ENCODE results near the gene CSGALNACT2.
"Not testable (repeated sequence)": the region's sequence is repeated elsewhere in the genome, so short reads cannot be mapped to it uniquely, and the experiment has no call there.

Gene CSGALNACT2

DNA sequence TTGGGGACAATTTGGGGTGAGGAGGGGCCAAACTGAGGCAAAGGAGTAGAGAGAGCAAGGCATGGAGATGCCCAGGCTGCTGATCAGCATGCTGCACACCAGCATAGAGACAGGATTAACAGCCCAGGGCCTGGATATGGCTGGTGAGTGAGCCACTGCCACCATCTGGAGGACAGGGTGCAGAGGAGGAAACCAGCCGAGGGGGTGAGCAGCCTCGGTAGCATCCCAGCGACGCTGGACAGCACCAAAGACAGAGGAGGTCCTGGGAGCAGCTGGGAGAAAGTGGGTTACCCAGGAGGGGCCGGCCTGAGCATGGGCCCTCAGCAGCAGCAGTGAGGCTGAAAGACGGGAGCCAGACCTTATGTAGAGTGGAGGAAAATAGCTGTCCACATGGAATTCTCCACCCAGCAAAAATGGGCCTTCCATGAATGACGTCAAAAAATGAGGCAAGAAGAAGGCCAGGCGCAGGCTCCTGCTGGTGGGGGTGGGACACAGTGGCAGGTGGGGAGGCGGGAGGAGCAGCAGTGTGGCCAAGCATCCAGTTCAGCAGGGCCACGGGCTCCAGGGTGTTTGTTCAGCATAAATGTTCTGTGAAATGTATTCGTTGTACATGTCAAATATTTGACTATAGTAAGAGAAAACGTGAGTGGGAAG is 44.7 kb upstream of the CSGALNACT2 start:
- DNase-seq (ENCODE audit: extremely low read depth, insufficient read length) = no peak
- Histone ChIP-seq H3K27me3 (replicated peaks; ENCODE audit: control insufficient read depth, insufficient read depth, low read length) (peaks cover 2% of the 10 kb centered on the region), H3K4me3 (replicated peaks; ENCODE audit: low read depth, low read length) (no peak overlapping the region), H3K36me3 (ENCODE audit: control insufficient read depth, insufficient read depth, low read length) (no peaks in the 10 kb centered on the region)
- TF ChIP-seq, protein P1, sequence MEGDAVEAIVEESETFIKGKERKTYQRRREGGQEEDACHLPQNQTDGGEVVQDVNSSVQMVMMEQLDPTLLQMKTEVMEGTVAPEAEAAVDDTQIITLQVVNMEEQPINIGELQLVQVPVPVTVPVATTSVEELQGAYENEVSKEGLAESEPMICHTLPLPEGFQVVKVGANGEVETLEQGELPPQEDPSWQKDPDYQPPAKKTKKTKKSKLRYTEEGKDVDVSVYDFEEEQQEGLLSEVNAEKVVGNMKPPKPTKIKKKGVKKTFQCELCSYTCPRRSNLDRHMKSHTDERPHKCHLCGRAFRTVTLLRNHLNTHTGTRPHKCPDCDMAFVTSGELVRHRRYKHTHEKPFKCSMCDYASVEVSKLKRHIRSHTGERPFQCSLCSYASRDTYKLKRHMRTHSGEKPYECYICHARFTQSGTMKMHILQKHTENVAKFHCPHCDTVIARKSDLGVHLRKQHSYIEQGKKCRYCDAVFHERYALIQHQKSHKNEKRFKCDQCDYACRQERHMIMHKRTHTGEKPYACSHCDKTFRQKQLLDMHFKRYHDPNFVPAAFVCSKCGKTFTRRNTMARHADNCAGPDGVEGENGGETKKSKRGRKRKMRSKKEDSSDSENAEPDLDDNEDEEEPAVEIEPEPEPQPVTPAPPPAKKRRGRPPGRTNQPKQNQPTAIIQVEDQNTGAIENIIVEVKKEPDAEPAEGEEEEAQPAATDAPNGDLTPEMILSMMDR (IDR thresholded peaks at IDR 0.05; ENCODE audit: insufficient read depth, low read length, poor library complexity, severe bottlenecking) = no peak

DNA sequence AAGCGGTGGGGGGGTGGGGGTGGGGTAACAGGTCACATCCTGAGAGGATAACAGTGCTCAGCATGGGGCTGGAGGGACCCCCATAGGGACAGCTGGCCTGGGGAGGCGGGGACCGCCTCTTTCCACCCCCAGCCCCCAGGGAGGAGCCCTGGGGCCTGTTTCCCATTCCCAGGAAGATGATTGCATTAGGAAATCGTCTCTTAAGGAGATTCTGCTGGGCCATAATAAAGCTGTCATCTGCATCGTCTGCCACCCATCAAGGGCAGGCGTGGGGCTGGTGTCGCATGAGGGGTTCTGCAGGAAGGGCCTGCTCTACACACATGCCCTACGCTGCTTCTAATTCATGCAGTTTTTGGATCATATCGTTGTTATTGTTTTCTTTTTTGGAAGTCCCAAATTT is 44.2 kb upstream of the CSGALNACT2 start:
- TF ChIP-seq, protein P1 (IDR thresholded peaks at IDR 0.05; ENCODE audit: insufficient read depth, low read length, poor library complexity, severe bottlenecking) = no peak
- H3K4me3 ChIP-seq (replicated peaks; ENCODE audit: low read depth, low read length) = no peak overlapping the region
- no peak for DNase-seq (ENCODE audit: extremely low read depth, insufficient read length)
- H3K27me3 ChIP-seq (replicated peaks; ENCODE audit: control insufficient read depth, insufficient read depth, low read length) = peaks cover 2% of the 10 kb centered on the region
- no peaks in the 10 kb centered on the region for H3K36me3 ChIP-seq (ENCODE audit: control insufficient read depth, insufficient read depth, low read length)

DNA sequence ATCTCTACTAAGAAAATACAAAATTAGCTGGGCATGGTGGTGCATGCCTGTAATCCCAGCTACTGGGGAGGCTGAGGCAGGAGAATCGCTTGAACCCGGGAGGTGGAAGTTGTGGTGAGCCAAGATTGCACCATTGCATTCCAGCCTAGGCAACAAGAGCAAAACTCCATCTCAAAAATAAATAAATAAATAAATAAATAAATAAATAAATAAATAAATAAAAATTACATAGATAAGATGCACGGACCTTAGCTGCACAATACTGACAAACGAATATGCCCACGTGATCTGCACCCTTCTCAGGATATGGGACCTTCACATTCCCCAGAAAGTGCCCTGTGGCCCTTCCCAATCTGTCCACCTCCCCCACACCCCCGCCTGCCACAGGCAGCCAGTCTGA is 38.9 kb upstream of the CSGALNACT2 start:
- not testable (repeated sequence) for DNase-seq (ENCODE audit: extremely low read depth, insufficient read length)

DNA sequence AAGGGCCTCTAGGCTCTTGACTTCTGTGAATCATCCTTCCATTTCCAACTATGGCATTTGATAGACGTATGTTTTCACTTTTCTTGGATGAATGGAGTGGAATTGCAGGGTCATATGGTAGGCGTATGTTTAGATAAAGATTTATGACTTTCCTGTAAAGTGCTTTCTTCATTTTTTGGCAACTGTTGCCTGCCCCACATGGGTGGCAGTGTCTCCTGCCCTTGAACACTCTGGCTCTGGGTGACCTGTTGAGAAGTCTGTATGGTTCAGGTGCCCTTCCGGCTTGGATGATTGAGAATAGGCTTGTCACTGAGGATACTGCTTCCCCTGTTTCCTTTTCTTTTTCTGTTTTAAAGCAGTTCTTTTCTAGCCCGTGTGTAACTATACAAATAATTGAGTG is 38.3 kb upstream of the CSGALNACT2 start:
- Histone ChIP-seq H3K4me3 (replicated peaks; ENCODE audit: low read depth, low read length) (no peak overlapping the region), H3K27me3 (replicated peaks; ENCODE audit: control insufficient read depth, insufficient read depth, low read length) (peaks cover 2% of the 10 kb centered on the region), H3K36me3 (ENCODE audit: control insufficient read depth, insufficient read depth, low read length) (no peaks in the 10 kb centered on the region)
- TF ChIP-seq, protein P1 (IDR thresholded peaks at IDR 0.05; ENCODE audit: insufficient read depth, low read length, poor library complexity, severe bottlenecking) = no peak
- no peak for DNase-seq (ENCODE audit: extremely low read depth, insufficient read length)

More for the DNA sequence above, 38.9 kb upstream of the CSGALNACT2 start:
- not testable (repeated sequence) for H3K27me3 ChIP-seq (replicated peaks; ENCODE audit: control insufficient read depth, insufficient read depth, low read length); H3K36me3 ChIP-seq (ENCODE audit: control insufficient read depth, insufficient read depth, low read length); H3K4me3 ChIP-seq (replicated peaks; ENCODE audit: low read depth, low read length)

DNA sequence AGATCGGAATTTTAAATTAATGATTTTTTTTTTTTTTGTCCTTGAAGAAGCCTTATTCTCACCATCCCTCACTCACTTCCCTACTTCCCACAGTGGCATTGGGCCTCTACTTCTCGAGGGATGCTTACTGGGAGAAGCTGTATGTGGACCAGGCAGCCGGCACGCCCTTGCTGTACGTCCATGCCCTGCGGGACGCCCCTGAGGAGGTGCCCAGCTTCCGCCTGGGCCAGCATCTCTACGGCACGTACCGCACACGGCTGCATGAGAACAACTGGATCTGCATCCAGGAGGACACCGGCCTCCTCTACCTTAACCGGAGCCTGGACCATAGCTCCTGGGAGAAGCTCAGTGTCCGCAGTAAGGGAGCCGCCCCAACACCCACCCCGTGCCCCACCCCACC is 37.9 kb upstream of the CSGALNACT2 start:
- TF ChIP-seq, protein P1 (IDR thresholded peaks at IDR 0.05; ENCODE audit: insufficient read depth, low read length, poor library complexity, severe bottlenecking) = no peak
- Histone ChIP-seq H3K36me3 (ENCODE audit: control insufficient read depth, insufficient read depth, low read length) (no peaks in the 10 kb centered on the region), H3K27me3 (replicated peaks; ENCODE audit: control insufficient read depth, insufficient read depth, low read length) (peaks cover 2% of the 10 kb centered on the region), H3K4me3 (replicated peaks; ENCODE audit: low read depth, low read length) (no peak overlapping the region)
- DNase-seq (ENCODE audit: extremely low read depth, insufficient read length) = no peak

DNA sequence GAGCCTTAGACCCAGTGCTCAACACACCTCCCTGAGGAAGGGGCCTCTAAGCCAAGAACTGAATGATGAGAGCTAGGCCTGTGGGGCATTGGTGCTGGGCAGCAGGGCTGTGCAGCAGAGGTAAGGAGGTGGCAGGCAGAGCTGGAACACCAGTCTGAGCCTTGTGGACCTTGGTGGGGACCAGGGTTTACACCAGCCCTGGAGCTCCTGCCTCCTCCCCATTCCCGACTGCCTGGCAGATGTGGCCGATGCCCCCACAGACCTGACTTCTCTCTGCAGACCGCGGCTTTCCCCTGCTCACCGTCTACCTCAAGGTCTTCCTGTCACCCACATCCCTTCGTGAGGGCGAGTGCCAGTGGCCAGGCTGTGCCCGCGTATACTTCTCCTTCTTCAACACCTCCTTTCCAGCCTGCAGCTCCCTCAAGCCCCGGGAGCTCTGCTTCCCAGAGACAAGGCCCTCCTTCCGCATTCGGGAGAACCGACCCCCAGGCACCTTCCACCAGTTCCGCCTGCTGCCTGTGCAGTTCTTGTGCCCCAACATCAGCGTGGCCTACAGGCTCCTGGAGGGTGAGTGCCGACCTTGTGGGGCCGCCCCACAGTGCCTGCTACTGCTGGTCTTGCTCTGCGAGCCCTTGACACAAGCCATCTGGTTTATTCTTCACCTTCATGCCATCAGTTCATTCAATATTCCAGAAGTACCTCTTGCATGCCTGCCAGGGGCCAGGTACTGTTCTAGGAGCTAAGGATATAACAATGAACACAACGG is 36.0 kb upstream of the CSGALNACT2 start:
- TF ChIP-seq, protein P1 (IDR thresholded peaks at IDR 0.05; ENCODE audit: insufficient read depth, low read length, poor library complexity, severe bottlenecking) = no peak
- Histone ChIP-seq H3K36me3 (ENCODE audit: control insufficient read depth, insufficient read depth, low read length) (no peaks in the 10 kb centered on the region), H3K4me3 (replicated peaks; ENCODE audit: low read depth, low read length) (no peak overlapping the region), H3K27me3 (replicated peaks; ENCODE audit: control insufficient read depth, insufficient read depth, low read length) (no peaks in the 10 kb centered on the region; the same call in 1 of the 2 replicates)
- no peak for DNase-seq (ENCODE audit: extremely low read depth, insufficient read length)

Measured in GM06990 (cell line).